MV-4-11 (cell line): ENCODE measurements around the gene FAM151A.
A peak's percentile ranks its signal among the peaks of the same experiment; 100 is the strongest.

Experiments used
- DNase-seq: peaks from one replicate; lab custom pipeline; 2025; lab: John Stamatoyannopoulos, UW

Gene FAM151A

GRCh38 chr1:54579337-54579781 lies 44.0 kb downstream of the FAM151A start:
- DNase-seq, result no peak

GRCh38 chr1:54577612-54578011 lies 45.7 kb downstream of the FAM151A start:
- DNase-seq, result no peak

- no peak for DNase-seq
Measured at GRCh38 chr1:54575605-54576290, 47.6 kb downstream of the FAM151A start.

- DNase-seq, result no peak
Measured at GRCh38 chr1:54575161-54575560, 48.2 kb downstream of the FAM151A start.

GRCh38 chr1:54574158-54574778 lies 49.1 kb downstream of the FAM151A start:
- DNase-seq, result no peak

GRCh38 chr1:54572542-54572850 lies 50.8 kb downstream of the FAM151A start:
- DNase-seq, result no peak

GRCh38 chr1:54571803-54572541 lies 51.4 kb downstream of the FAM151A start:
- DNase-seq, result no peak

- no peak for DNase-seq
Measured at GRCh38 chr1:54571326-54571725, 52.0 kb downstream of the FAM151A start.

GRCh38 chr1:54570161-54570560 lies 53.2 kb downstream of the FAM151A start:
- DNase-seq, result no peak

- DNase-seq, result no peak
Measured at GRCh38 chr1:54569339-54569738, 54.0 kb downstream of the FAM151A start.

GRCh38 chr1:54567961-54568360 lies 55.4 kb downstream of the FAM151A start:
- DNase-seq, result peak; percentile 85

- DNase-seq, result no peak
Measured at GRCh38 chr1:54566438-54567141, 56.7 kb downstream of the FAM151A start.

- DNase-seq, result no peak
Measured at GRCh38 chr1:54565113-54565501, 58.2 kb downstream of the FAM151A start.

- no peak for DNase-seq
Measured at GRCh38 chr1:54564312-54565112, 58.8 kb downstream of the FAM151A start.

GRCh38 chr1:54559771-54560231 lies 63.5 kb downstream of the FAM151A start:
- no peak for DNase-seq
